ENCODE data around the gene PACRG. TPM values are rescaled to one million over a fixed set of nuclear protein-coding genes. Genes with fewer than 3 reads are reported as not detected.

PACRG gene
- polyA plus RNA-seq, 1 donor (not counting 4 experiments of a cell fraction or from before 2014, with no cell fraction given) = 0.31 TPM

- Histone ChIP-seq H3K79me2 (ENCODE audit: control insufficient read depth, insufficient read depth, low read length) (no peaks in the 10 kb centered on the region), H3K4me1 (ENCODE audit: control insufficient read depth, extremely low read depth, insufficient read depth, low read length) (peaks cover 16% of the 10 kb centered on the region), H3K9ac (ENCODE audit: control insufficient read depth, extremely low read depth, insufficient read depth, low read length) (no peak overlapping the region), H3K36me3 (ENCODE audit: control insufficient read depth in 2 of 2, extremely low read depth in 1 of 2, insufficient read depth in 2 of 2, low read length in 2 of 2) (no peaks in the 10 kb centered on the region), H3K9me3 (ENCODE audit: control insufficient read depth, low read depth, low read length) (peaks cover 5% of the 10 kb centered on the region), H2AFZ (ENCODE audit: control insufficient read depth, low read length) (no peak overlapping the region), H4K20me1 (ENCODE audit: control insufficient read depth, extremely low read depth, insufficient read depth, low read length) (no peaks in the 10 kb centered on the region), H3K4me2 (ENCODE audit: control insufficient read depth, extremely low read depth, insufficient read depth, low read depth, low read length) (peak overlapping the region; percentile 36), H3K27ac (ENCODE audit: control insufficient read depth, insufficient read depth, low read length) (no peak overlapping the region), H3K4me3 (ENCODE audit: control insufficient read depth in 2 of 3, extremely low read depth in 1 of 3, insufficient read depth in 2 of 3, low read depth in 1 of 3, low read length in 3 of 3) (no peak overlapping the region), H3K9me1 (ENCODE audit: control insufficient read depth, extremely low read depth, insufficient read depth, low read length) (no peaks in the 10 kb centered on the region), H3K27me3 (ENCODE audit: control insufficient read depth, extremely low read depth, insufficient read depth, low read length) (no peaks in the 10 kb centered on the region)
- TF ChIP-seq EZH2 (IDR thresholded peaks at IDR 0.05; ENCODE audit: low read length) (no peak), CTCF (optimal IDR thresholded peaks at IDR 0.05 in 1 of 3, IDR thresholded peaks at IDR 0.05 in 1 of 3, conservative IDR thresholded peaks at IDR 0.05 in 1 of 3; ENCODE audit: extremely low read depth in 1 of 3, insufficient read depth in 2 of 3, low read length in 3 of 3) (no peak)
- dilution Hi-C loops (cut with MboI; ENCODE audit: extremely low pct_ligation_motif_present, low sequenced_read_pairs) = no loop called here
- no peak for DNase-seq (ENCODE audit: low read depth, low spot score)
- FAIRE-seq = no peak
Observed at GRCh38 chr6:163231356-163232014, 503.7 kb downstream of the PACRG start.

DNA sequence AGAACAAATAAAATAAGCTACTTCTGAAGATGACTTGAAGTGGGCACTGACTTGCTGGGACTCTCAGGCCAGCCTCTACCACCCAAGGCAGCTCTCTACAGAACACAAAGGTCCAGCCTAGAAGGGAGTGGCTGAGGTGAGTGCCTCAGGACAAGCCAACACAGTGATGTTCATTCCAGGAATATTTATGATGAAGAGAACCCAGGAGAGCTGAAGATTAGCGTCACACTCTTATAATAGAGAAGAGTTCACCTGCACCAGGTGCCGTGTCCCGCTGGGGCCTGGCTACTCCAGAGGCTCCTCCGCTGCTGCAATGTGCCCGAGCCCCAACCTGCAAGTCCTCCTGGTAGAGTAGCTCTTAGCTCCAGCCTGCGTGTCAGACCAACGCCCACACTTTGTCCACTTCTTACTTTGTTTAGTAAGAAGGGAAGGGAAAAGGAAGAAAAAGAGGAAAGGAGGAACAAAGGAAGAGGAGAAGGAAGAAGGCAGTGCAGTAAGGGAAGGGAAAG is 504.3 kb downstream of the PACRG start:
- dilution Hi-C loops (cut with MboI; ENCODE audit: extremely low pct_ligation_motif_present, low sequenced_read_pairs) = no loop called here
- peak overlapping the region; percentile 7 for H2AFZ ChIP-seq (ENCODE audit: control insufficient read depth, low read length)
- peaks cover 5% of the 10 kb centered on the region for H3K9me3 ChIP-seq (ENCODE audit: control insufficient read depth, low read depth, low read length)
- peaks cover 13% of the 10 kb centered on the region for H3K4me1 ChIP-seq (ENCODE audit: control insufficient read depth, extremely low read depth, insufficient read depth, low read length)
- H3K79me2 ChIP-seq (ENCODE audit: control insufficient read depth, insufficient read depth, low read length) = no peaks in the 10 kb centered on the region
- no peak for FAIRE-seq
- TF ChIP-seq EZH2 (IDR thresholded peaks at IDR 0.05; ENCODE audit: low read length) = no peak
- no peak for TF ChIP-seq CTCF (optimal IDR thresholded peaks at IDR 0.05 in 1 of 3, IDR thresholded peaks at IDR 0.05 in 1 of 3, conservative IDR thresholded peaks at IDR 0.05 in 1 of 3; ENCODE audit: extremely low read depth in 1 of 3, insufficient read depth in 2 of 3, low read length in 3 of 3)
- no peaks in the 10 kb centered on the region for H3K36me3 ChIP-seq (ENCODE audit: control insufficient read depth in 2 of 2, extremely low read depth in 1 of 2, insufficient read depth in 2 of 2, low read length in 2 of 2)
- peak overlapping the region; percentile 36 for H3K4me2 ChIP-seq (ENCODE audit: control insufficient read depth, extremely low read depth, insufficient read depth, low read depth, low read length)
- no peaks in the 10 kb centered on the region for H4K20me1 ChIP-seq (ENCODE audit: control insufficient read depth, extremely low read depth, insufficient read depth, low read length)
- no peak overlapping the region for H3K9ac ChIP-seq (ENCODE audit: control insufficient read depth, extremely low read depth, insufficient read depth, low read length)
- no peak for DNase-seq (ENCODE audit: low read depth, low spot score)
- H3K9me1 ChIP-seq (ENCODE audit: control insufficient read depth, extremely low read depth, insufficient read depth, low read length) = no peaks in the 10 kb centered on the region
- H3K27me3 ChIP-seq (ENCODE audit: control insufficient read depth, extremely low read depth, insufficient read depth, low read length) = no peaks in the 10 kb centered on the region
- H3K4me3 ChIP-seq (ENCODE audit: control insufficient read depth in 2 of 3, extremely low read depth in 1 of 3, insufficient read depth in 2 of 3, low read depth in 1 of 3, low read length in 3 of 3) = no peak overlapping the region
- H3K27ac ChIP-seq (ENCODE audit: control insufficient read depth, insufficient read depth, low read length) = no peak overlapping the region
